Measurements from ENCODE around the gene AVPR2.
A peak's percentile ranks its signal among the peaks of the same experiment; 100 is the strongest.

The AVPR2 gene

GRCh38 chrX:153877571-153878261, 26.8 kb upstream of the AVPR2 start:
- no peaks in the 10 kb centered on the region for H3K36me3 ChIP-seq (ENCODE audit: insufficient read depth, low read length)
- no peak overlapping the region for H3K27ac ChIP-seq (ENCODE audit: low read length)
- DNase-seq (no peak), ATAC-seq (ENCODE audit: insufficient read depth, low read depth) (no peak)
- peaks cover 14% of the 10 kb centered on the region for H4K20me1 ChIP-seq (ENCODE audit: insufficient read depth, low read length)
- H2AFZ ChIP-seq (ENCODE audit: low read depth, low read length): no peak overlapping the region
- no peaks in the 10 kb centered on the region for H3K9me3 ChIP-seq (ENCODE audit: insufficient read depth, low read length, severe bottlenecking)
- no peak overlapping the region for H3K9ac ChIP-seq (ENCODE audit: low read depth, low read length)
- H3K4me2 ChIP-seq (ENCODE audit: insufficient read depth, low read length): no peak overlapping the region
- H3K4me1 ChIP-seq (ENCODE audit: insufficient read depth, low read length): no peaks in the 10 kb centered on the region; the same call in 1 of the 2 replicates
- no peaks in the 10 kb centered on the region for H3K79me2 ChIP-seq (ENCODE audit: insufficient read depth, low read length)
- TF ChIP-seq EZH2 (IDR thresholded peaks at IDR 0.05; ENCODE audit: borderline replicate concordance, low read depth, low read length, severe bottlenecking) (no peak), CTCF (IDR thresholded peaks at IDR 0.05; ENCODE audit: borderline replicate concordance, extremely low read depth, low read length, poor library complexity, severe bottlenecking) (no peak)
- H3K4me3 ChIP-seq (ENCODE audit: low read depth in 1 of 2, low read length in 2 of 2): no peak overlapping the region
- H3K27me3 ChIP-seq (ENCODE audit: insufficient read depth, low read length, poor library complexity): no peaks in the 10 kb centered on the region

- Histone ChIP-seq H4K20me1 (ENCODE audit: insufficient read depth, low read length) (peaks cover 14% of the 10 kb centered on the region), H3K9ac (ENCODE audit: low read depth, low read length) (no peak overlapping the region), H3K4me1 (ENCODE audit: insufficient read depth, low read length) (no peaks in the 10 kb centered on the region; the same call in 1 of the 2 replicates), H3K4me2 (ENCODE audit: insufficient read depth, low read length) (no peak overlapping the region), H3K9me3 (ENCODE audit: insufficient read depth, low read length, severe bottlenecking) (no peaks in the 10 kb centered on the region), H3K27ac (ENCODE audit: low read length) (no peak overlapping the region), H3K36me3 (ENCODE audit: insufficient read depth, low read length) (no peaks in the 10 kb centered on the region), H3K4me3 (ENCODE audit: low read depth in 1 of 2, low read length in 2 of 2) (no peak overlapping the region), H3K79me2 (ENCODE audit: insufficient read depth, low read length) (no peaks in the 10 kb centered on the region), H3K27me3 (ENCODE audit: insufficient read depth, low read length, poor library complexity) (no peaks in the 10 kb centered on the region), H2AFZ (ENCODE audit: low read depth, low read length) (no peak overlapping the region)
- ATAC-seq (ENCODE audit: insufficient read depth, low read depth) (no peak), DNase-seq (no peak)
- TF ChIP-seq CTCF (IDR thresholded peaks at IDR 0.05; ENCODE audit: borderline replicate concordance, extremely low read depth, low read length, poor library complexity, severe bottlenecking) (no peak), EZH2 (IDR thresholded peaks at IDR 0.05; ENCODE audit: borderline replicate concordance, low read depth, low read length, severe bottlenecking) (no peak)
Observed at GRCh38 chrX:153878345-153878744, 26.1 kb upstream of the AVPR2 start.

DNA sequence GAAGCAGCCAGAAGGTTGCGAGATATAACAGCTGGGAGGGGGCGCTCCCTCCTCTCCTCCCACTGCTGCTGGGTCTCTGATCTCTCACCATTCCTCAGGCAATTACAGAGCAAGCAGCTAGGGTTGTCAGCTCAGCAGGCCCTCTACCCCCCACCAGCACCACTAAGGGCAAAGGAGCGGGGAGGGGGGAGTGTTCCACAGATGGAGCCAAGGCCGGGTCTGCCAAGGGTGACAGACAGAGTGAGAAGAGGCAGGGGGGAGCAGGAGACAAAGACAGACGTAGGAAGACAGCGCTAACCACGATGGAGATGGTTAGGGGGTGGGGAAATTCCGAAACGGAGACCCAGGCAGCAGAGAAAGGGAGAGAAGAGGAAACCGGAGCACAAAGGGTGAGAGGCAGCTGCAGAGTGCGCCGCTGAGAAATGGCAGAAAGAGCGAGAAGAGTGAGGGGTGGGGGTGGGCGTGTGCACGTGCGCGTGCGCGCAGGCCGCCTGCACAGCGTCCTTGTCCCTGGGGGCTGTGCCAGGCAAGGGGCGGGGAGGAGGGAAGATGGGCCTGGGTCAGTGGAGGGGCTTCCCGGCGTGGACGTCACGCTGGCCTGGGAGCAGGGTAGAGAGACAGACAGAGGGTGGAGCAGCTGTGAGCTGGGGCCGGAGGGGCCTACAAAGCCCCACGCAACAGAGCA, 25.4 kb upstream of the AVPR2 start:
- H3K27ac ChIP-seq (ENCODE audit: low read length): no peak overlapping the region
- no peak for TF ChIP-seq EZH2 (IDR thresholded peaks at IDR 0.05; ENCODE audit: borderline replicate concordance, low read depth, low read length, severe bottlenecking)
- TF ChIP-seq CTCF (IDR thresholded peaks at IDR 0.05; ENCODE audit: borderline replicate concordance, extremely low read depth, low read length, poor library complexity, severe bottlenecking): no peak
- no peak overlapping the region for H3K4me2 ChIP-seq (ENCODE audit: insufficient read depth, low read length)
- ATAC-seq (ENCODE audit: insufficient read depth, low read depth): peak; percentile 23; the same call in 1 of the 3 replicates
- no peak overlapping the region for H2AFZ ChIP-seq (ENCODE audit: low read depth, low read length)
- no peaks in the 10 kb centered on the region for H3K9me3 ChIP-seq (ENCODE audit: insufficient read depth, low read length, severe bottlenecking)
- no peak overlapping the region for H3K4me3 ChIP-seq (ENCODE audit: low read depth in 1 of 2, low read length in 2 of 2)
- no peaks in the 10 kb centered on the region for H3K36me3 ChIP-seq (ENCODE audit: insufficient read depth, low read length)
- H3K79me2 ChIP-seq (ENCODE audit: insufficient read depth, low read length): no peaks in the 10 kb centered on the region
- no peaks in the 10 kb centered on the region; the same call in 1 of the 2 replicates for H3K4me1 ChIP-seq (ENCODE audit: insufficient read depth, low read length)
- H4K20me1 ChIP-seq (ENCODE audit: insufficient read depth, low read length): peaks cover 14% of the 10 kb centered on the region
- DNase-seq: peak; percentile 22
- H3K27me3 ChIP-seq (ENCODE audit: insufficient read depth, low read length, poor library complexity): no peaks in the 10 kb centered on the region
- H3K9ac ChIP-seq (ENCODE audit: low read depth, low read length): no peak overlapping the region

All from DND-41 (cell line).